ENCODE data around the gene C5AR1.

DNA sequence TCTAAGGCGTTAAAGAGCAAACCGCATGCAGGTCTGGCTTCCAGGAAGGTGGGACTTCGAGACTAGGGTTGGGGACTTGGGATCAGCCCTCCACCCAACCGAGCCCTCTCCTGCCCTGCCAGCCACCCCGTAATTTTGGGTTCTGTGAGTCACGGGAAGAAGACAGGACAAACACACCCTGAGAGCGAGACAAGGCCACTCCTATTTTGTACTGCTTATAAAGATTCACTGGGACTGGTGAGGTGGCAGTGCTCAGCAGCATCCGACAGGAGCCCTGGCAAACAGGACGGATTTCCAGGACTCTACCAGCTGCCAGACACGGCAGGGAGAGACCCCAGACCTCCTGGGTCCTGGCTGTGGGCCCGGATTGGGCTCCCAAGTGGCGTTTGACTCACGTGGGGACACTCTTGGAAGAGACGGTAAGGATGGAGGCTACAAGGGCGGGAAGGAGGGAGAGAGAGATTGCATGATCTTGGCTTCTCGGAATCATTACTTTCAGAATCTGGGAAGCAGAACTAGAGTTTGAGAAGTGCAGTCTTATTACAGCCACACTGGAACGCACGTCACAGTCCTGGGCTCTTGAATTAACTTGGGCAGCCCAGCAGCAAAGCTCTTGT is 22.4 kb downstream of the C5AR1 start, which contains the start of gene C5AR2:
- TF ChIP-seq ZNF436 (CRISPR knock-in tag; IDR thresholded peaks at IDR 0.05) (no peak), FOXK1 (CRISPR knock-in tag; IDR thresholded peaks at IDR 0.05; ENCODE audit: borderline replicate concordance) (no peak), YY1 (IDR thresholded peaks at IDR 0.05; ENCODE audit: borderline replicate concordance in 1 of 3, control insufficient read depth in 1 of 3, extremely low read depth in 1 of 3, insufficient read depth in 3 of 3, insufficient read length in 1 of 3, insufficient replicate concordance in 2 of 3, low read depth in 1 of 3, low read length in 2 of 3) (no peak), CREM (IDR thresholded peaks at IDR 0.05; ENCODE audit: low read depth) (no peak), ZNF274 (IDR thresholded peaks at IDR 0.05; ENCODE audit: borderline replicate concordance, low read depth, low read length) (no peak)
- TF ChIP-seq, protein P1, sequence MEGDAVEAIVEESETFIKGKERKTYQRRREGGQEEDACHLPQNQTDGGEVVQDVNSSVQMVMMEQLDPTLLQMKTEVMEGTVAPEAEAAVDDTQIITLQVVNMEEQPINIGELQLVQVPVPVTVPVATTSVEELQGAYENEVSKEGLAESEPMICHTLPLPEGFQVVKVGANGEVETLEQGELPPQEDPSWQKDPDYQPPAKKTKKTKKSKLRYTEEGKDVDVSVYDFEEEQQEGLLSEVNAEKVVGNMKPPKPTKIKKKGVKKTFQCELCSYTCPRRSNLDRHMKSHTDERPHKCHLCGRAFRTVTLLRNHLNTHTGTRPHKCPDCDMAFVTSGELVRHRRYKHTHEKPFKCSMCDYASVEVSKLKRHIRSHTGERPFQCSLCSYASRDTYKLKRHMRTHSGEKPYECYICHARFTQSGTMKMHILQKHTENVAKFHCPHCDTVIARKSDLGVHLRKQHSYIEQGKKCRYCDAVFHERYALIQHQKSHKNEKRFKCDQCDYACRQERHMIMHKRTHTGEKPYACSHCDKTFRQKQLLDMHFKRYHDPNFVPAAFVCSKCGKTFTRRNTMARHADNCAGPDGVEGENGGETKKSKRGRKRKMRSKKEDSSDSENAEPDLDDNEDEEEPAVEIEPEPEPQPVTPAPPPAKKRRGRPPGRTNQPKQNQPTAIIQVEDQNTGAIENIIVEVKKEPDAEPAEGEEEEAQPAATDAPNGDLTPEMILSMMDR (IDR thresholded peaks at IDR 0.05 in 2 of 3, conservative IDR thresholded peaks at IDR 0.05 in 1 of 3; ENCODE audit: insufficient read depth in 2 of 3, low read depth in 1 of 3, low read length in 3 of 3): no peak
- TF ChIP-seq, protein P2, sequence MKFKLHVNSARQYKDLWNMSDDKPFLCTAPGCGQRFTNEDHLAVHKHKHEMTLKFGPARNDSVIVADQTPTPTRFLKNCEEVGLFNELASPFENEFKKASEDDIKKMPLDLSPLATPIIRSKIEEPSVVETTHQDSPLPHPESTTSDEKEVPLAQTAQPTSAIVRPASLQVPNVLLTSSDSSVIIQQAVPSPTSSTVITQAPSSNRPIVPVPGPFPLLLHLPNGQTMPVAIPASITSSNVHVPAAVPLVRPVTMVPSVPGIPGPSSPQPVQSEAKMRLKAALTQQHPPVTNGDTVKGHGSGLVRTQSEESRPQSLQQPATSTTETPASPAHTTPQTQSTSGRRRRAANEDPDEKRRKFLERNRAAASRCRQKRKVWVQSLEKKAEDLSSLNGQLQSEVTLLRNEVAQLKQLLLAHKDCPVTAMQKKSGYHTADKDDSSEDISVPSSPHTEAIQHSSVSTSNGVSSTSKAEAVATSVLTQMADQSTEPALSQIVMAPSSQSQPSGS (CRISPR knock-in tag; IDR thresholded peaks at IDR 0.05): no peak
- TF ChIP-seq, protein P3, sequence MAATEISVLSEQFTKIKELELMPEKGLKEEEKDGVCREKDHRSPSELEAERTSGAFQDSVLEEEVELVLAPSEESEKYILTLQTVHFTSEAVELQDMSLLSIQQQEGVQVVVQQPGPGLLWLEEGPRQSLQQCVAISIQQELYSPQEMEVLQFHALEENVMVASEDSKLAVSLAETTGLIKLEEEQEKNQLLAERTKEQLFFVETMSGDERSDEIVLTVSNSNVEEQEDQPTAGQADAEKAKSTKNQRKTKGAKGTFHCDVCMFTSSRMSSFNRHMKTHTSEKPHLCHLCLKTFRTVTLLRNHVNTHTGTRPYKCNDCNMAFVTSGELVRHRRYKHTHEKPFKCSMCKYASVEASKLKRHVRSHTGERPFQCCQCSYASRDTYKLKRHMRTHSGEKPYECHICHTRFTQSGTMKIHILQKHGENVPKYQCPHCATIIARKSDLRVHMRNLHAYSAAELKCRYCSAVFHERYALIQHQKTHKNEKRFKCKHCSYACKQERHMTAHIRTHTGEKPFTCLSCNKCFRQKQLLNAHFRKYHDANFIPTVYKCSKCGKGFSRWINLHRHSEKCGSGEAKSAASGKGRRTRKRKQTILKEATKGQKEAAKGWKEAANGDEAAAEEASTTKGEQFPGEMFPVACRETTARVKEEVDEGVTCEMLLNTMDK (IDR thresholded peaks at IDR 0.05; ENCODE audit: borderline replicate concordance, insufficient read depth, low read depth, low read length, poor library complexity, severe bottlenecking): no peak

Data from K562 (cell line).